Measurements from ENCODE around the gene MED9. TPM values are rescaled to one million over a fixed set of nuclear protein-coding genes. Genes with fewer than 3 reads are reported as not detected.
A peak's percentile ranks its signal among the peaks of the same experiment; 100 is the strongest.

Gene MED9
- total RNA-seq, 1 experiment from 2014 or later, result 16.4 TPM

DNA sequence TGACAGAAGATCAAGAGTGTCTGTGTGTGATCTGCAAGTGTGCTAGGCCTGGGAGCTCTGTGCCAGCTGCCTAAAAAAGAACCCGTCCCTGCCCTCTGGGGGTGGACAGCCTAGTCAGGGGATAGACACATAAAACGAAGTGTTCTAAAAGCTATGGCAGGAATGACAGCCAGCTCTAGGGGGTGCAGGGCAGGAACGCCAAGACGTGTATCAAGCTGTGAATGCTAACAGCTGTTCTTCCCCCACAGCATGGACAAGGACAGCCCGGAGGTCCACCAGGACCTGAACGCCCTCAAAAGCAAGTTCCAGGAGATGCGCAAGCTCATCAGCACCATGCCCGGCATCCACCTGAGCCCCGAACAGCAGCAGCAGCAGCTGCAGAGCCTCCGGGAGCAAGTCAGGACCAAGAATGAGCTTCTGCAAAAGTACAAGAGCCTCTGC lies 14.3 kb downstream of the MED9 start:
- DNase-seq (ENCODE audit: low read depth), result no peak

DNA sequence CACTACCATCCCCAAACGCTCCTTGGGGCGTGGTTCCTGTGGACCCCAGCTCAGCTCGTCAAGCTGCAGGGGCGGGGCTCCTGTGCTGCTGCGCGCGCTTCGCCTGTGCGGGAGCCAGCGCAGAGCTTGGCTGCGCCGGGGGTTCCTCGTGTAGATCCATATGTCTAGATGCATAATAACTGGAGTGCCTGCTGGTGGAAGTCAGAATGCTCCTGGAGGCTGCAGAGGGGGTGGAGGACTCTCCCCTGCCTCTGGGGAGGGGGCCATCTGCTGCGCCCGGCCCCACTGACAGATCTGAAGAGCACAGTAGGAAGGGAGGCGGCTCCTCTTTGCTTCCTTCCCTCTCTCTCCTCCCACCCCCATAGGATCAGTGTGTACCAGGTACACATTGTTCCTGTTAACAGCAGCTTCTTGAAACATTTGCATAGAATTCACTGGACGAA lies 14.8 kb downstream of the MED9 start:
- DNase-seq (ENCODE audit: low read depth), result no peak

DNA sequence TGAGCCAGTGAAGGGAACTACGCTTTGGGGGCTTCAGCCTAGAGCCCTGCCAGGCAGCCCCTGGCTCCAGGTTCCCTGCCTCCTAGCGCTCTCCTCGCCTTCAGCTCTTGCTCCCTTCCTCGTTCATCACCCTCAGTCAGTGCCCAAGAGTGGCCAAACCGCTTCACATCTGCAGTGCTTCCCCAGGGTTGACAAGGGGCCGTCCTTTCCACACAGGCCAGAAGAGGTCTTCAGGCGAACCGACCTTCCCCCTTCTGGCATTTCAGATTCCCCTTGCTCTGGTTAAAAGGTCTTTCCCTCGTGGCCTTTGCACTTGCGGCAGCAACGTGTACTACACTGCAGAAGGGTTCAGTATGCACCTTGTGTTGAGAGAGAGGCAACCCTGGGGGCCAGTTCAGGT lies 15.3 kb downstream of the MED9 start:
- DNase-seq (ENCODE audit: low read depth), result no peak

DNA sequence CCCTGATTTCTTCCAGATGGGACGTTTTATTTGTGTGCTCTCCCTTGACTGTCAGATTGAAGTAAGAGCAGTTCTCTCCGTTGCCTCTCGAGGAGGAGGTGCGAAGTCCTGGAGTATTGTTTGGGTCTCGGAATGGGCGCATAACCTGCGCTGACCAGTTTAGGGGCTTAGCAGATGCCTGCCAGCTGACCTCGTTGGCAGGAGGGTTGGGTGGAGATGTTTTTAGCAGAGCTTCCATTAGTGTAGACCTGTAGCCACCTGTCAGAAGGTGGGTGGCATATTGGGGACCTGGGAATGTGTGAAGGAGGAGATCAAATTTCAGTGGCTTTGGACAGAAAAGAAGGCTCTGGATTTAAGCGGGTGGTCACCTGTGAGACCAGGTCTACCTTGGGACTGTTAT lies 15.8 kb downstream of the MED9 start:
- no peak for DNase-seq (ENCODE audit: low read depth)

DNA sequence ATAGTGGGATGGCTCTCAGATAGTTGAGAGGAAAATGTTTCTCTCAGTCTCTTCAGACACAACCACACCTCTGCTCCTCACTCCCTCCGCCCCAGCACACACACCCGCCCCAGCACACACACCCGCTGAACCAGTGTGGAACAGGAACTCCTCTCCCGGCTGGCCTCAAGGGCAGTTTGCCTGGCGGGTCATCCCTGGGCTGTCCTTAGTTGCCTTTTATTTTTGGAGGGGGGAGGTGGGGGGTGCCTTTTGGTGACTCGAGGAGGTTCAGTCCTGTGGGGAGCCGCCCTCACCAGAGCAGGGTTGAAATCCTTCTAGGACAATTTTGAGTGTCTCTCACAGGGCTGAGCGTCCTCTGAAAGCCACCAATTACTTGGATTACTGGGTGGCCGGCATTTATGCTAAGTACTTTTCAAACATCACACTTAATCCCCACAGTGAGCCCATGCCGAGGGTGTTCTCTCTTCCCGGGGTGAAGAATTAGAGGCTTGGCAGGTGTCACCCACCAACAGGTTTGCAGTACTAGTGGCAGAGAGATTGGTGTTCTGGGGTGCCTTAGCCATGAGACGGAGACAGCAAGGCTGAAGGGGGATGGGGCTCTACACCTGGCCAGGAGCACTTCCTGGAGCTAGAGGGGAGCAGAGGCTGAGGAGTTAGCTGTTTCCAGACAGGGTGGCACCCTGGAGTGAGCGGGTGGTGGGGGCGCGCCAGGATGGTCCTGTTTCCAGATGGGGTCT lies 16.6 kb downstream of the MED9 start:
- DNase-seq (ENCODE audit: low read depth), result no peak

DNA sequence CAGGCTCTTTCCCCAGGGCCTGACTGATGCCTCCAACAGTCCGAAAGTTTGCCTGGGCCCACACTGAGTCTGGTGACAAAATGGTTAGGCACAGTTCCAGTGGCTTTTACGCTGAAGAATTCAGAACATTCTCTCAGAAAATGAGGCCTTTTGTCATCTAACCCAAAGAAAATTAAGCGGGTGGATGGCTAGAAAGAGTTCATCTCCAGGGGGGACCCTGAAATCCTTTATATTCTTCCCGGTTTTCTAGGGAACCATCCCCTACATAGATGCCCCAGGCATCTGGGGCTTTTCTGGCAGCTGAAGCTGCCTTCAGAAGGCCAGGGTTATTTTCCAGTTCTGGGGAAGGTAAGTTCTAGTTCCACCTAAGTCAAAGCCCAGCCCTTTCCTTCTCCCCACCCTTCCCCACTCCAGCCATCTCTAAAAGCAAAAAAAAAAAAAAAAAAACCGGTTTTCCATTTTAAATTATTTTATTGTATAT lies 17.2 kb downstream of the MED9 start:
- DNase-seq (ENCODE audit: low read depth), result no peak

DNA sequence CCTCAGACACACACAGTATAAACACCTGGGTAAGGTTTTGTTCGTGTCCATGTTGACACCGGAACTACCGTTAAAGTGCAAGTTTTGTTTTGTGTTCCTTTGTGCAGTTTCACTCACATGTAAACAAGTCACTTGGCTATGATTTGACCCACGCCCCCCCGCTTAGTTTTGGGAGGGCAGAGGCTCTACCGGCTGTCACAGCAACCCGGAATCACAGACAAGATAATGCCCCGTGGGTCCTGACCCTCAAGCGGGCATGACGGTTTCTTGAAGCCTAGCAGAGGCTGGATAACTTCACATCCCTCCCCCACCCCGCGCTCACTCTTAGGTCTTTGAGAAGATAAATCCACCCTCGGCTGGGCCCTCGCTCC lies 17.7 kb downstream of the MED9 start:
- no peak for DNase-seq (ENCODE audit: low read depth)

DNA sequence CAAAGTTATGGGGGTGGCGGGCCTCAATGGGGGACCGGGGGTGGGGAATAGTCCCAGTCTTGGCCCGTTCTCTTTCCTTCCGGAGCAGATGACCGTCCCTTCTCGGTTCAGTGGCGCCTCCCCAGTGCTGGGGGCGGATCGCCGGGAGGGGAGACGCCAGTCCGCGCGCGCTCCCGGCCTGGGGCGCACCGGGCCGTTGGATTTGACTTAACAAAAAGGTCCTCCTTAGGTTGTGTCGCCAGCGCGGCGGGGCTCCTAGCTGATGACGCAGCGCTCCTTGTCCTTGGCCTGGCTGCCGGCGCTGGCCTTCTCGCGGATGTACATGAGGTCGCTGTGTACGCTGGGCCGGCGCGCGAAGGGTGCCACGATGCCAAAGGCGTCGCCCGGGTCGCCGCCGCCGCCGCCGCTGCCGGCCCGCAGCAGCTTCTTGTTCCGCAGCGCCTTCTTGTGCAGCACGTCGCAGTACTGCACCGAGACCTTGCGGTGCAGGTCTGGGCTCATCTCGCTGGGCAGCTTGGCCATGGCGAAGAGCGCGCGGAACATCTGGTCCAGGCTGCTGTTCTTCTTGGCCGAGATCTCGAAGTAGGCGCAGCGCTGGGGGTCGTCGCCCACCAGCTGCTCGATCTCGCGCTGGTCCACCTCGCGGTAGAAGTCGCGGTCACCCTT lies 18.2 kb downstream of the MED9 start:
- DNase-seq (ENCODE audit: low read depth), result no peak

DNA sequence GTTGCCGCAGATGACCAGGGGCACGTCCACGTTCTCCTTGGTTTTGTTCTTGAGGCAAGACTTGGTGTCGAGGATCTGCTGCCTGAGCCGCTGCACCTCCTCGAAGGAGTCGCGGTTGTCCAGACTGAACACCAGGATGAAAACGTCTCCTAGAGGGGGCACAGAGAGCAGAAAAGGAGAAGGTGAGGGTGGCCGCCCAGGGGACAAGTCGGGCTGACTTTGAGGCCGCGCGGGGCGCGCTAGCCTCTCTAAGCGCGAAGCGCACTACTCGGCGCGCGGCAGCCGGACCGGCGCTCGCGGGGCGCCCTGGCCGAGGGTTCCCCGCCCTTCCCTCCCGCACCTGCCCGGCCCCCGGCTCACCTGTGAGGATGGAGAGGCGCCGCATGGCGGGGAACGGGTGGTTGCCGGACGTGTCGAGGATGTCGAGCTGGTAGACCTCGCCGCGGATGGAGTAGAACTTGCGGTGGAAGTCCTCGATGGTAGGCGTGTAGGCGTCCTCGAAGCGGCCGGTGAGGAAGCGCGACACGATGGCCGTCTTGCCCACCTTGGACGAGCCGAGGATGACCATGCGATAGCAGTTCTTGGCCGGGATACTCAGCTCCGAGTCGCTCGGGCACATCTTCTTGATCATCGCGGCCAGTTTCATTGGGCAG lies 18.9 kb downstream of the MED9 start:
- DNase-seq (ENCODE audit: low read depth), result no peak

DNA sequence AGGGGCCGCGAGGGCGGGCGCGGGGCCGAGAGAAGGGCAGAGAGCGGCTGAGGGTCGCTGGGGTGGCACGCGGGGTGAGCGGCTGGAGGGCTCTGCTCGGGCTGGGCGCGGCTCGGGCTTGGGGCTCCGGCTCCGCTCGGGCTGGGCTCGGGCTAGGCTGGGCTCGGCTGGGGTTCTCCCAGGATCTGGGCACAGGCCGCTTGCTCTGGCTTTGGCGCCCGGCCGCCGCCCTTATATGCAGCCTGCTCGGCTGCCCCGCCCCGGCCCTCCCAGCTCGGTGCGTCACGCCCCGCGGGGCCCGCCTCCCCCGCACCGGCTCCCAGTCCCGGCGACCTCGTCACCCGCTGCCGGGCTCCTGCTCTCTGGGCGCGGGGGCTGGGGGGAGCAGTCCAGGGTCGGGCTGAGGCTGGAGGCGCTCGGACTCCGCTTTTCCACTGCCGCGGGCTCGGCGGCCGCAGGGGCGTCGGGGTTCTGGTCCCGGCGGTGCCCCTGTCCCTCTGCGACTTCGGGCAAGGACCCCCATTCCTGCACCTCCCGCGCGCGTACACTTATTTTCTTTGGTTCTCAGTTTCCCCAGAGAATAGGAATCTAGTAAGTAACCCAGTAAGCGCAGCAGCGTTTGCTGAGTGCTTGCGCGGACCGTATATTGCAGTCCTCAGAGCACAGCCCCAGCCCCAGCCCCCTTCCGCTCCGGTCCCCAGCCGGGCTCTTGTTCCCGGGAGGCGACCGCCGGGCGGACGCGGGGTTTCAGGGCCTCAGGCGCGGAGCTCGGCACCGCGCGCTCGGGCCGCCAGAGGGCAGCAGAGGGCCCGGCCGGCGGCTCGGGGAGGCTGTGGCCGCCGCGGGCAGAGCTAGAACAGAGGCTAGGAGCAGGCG lies 19.6 kb downstream of the MED9 start, which contains the start of gene RASD1:
RASD1 (minus strand) TSS at position 207 of the 876 bp plus-strand sequence. CDS start 214 bp downstream, outside the sequence.
- peak; percentile 72 for DNase-seq (ENCODE audit: low read depth)

DNA sequence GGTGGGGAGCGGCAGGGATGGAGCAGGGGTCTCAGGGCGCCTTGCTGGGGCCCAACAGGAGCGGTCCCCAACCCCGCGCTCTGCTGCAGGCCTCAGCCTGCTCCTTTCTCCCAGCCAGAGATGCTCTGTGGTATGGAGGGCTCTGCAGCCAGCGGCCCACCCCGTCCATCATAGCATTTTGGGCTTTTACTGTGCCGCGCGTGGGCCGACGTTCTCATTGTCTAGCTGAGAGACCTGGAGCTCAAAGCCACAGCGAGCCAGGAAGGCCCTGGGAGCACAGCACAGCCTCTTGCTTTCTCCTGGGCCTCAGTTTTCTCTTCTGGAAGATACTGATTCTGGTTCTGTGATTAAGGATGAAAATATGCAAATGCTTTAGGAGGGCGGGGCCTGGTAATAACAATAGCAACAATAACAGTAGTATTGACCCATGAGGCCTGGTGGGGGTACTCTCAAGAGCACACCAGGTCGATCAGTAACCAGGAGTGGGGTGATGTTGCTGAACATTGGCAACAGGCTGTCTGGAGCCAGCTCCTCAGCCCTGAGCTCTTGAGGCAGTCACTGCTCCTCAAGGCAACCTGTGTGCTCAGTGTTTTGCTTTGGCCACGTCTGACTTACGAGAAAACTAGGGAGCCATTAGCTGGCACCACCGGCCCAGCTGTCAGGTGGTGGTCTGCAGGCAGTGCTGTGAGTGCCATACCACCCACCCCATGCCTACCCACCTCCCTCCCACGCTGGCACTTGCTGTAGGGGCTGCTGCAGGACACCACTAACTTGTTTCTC lies 20.5 kb downstream of the MED9 start:
- DNase-seq (ENCODE audit: low read depth), result no peak

DNA sequence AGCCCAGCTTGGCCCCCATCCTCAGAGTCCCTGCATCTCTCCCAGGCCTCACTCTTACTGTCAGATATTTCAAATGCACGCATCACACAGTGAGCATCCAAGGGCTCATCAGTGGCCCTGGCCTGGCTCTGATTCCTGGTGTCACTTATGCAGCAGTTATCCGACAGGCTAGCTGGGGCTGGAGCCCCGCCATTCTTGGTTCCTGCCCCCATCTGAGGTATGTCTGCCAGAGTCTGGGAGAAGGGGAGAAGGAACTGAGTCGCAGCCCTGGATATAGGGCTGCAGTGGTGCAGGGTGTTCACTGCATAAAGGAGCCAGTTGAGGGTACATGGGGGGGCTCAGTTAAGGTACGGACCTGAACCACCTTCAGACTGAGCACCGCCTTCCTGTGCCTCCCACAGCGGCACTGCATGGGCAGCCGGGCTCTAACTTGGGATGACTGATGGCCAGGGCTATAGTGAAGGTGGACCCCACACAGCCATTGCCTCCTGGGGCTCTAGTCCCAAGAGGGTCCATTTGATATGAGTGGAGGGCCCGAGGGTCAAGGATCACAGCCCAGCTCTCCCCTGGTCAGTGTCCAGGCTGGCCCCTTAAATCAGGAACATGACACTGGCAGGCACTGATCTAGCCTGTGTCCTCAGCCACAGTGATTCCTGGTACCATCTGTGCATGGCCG lies 21.2 kb downstream of the MED9 start:
- DNase-seq (ENCODE audit: low read depth), result no peak

DNA sequence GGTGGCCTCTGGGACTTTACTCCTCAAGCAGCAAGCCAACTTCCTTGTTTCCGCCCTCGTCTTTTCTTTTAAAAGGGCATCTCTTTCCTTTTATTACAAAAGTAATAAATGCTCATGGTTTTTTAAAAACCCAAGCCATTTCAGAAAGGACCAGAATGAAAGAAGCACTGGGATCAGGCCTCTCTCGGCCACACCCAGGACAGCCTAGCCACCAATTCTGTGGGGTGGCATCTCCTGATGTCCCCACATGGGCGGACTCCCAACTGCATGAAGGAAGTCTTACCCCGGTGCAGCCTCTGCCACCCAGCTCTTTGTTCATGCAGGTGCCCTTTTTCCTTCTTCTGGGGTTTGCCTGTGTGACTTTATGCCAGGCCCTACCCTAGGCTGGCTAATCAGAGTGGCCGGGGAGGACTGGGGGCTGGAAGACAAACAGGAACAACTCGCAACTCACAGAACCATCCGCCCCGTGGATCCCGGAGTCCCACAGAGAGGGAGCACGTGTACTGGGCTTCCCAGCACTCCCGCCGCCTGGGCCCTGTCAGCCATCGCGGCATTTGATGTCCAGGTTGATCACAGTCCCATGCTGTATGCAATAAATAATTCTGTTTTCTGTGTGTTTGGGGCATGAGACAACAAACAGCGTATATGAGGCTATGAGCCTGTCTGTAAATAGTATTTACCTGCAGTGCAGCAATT lies 22.0 kb downstream of the MED9 start:
- DNase-seq (ENCODE audit: low read depth), result no peak

DNA sequence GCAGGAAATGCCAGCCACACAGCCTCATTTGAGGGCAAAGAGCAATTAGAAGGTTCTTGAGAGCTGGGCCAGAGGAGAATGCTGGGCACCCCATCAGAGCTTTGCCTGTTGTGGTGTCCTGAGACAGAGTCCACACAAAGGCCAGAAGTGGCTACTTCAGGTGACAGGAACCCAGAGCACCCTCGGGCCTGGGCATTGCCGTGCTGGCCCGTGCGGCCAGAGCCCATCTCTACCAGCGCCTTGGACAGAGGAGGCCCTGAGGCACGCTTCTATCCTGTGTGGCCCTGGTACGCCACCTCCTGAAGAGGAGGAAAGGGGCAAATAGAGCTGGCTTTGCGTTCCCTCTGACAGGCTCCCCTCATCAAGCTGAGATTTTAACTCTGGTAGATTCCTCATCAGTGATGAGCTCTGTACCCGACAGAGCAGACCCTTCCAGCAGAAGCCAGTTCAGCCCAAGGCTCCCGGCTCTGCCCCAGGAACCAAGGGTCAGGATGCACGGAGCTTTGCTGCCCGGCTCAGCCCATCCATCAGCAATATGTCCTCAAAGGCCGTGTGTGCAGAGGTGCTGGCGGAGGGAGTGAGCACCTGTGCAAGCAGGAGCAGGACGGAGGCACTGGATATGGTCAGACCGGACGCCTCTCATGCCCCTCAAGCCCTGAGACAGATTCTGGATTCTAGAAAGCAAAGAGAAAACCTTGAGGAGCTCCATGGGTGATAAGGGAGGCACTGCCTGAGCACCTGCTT lies 22.8 kb downstream of the MED9 start:
- no peak for DNase-seq (ENCODE audit: low read depth)

DNA sequence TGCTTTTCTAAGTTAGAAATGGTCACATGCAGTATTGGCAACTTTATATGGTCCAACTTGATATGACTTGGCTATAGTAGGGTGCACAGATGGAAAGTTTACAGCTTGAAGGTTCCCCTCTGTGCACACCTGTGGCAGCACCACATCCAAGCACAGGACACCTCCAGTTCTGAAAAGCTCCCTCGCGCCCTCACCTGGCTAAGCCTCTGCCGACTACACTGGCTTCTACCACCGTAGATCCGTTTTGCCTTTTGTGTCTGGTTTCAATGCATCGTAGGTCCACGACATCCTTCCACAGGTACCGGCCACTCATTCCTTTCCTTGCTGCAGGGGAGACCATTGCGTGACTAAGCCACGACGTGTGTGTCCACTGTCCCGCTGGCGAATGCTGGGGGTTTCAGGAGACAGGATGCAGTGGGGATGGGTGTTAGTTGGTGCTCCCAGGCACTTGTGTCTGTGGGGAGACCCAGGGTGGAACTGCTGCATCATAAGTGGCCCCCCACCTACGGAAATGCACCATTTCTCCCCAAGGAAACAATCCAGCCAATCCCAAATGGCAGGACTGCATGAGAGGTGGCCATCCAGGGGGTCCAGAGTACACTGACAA lies 24.3 kb downstream of the MED9 start:
- DNase-seq (ENCODE audit: low read depth), result no peak

DNA sequence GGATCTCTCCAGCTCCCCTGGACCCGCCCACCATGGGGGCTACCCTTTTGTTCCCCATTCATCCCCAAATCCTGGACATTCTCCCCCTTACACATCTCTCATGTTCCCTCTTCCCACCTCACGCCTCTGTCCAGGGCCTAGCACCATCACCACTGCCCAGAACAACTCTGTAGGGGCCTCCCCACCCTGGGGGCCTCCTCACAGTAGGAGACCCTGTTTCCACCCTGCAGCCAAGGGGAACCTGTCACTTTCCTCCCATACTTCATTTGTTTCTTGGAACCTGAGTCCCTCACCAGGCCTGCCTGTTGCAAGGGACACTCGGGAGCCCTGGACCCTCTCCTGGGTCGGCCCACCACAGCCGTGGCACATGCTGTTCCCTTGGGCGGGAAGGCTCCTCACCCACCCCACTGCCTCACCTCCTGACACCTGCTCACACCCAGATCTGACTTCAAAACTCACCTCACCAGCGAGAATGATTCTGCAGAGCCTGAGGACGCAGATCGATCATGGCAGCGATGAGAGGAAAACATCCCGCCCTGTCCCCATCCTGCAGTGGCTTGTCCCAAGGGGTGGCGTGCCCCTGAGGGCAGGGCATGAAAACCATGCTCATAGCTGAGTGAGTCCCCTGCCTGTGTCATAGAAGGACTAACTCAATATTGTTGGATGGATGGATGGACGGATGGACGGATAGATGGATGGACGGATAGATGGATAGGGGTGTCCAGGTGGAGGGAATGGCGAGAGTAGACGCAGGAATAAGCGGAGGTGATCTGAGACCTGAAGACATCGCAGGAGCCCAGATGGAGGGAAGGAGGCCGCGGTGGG lies 26.2 kb downstream of the MED9 start:
- no peak for DNase-seq (ENCODE audit: low read depth)

DNA sequence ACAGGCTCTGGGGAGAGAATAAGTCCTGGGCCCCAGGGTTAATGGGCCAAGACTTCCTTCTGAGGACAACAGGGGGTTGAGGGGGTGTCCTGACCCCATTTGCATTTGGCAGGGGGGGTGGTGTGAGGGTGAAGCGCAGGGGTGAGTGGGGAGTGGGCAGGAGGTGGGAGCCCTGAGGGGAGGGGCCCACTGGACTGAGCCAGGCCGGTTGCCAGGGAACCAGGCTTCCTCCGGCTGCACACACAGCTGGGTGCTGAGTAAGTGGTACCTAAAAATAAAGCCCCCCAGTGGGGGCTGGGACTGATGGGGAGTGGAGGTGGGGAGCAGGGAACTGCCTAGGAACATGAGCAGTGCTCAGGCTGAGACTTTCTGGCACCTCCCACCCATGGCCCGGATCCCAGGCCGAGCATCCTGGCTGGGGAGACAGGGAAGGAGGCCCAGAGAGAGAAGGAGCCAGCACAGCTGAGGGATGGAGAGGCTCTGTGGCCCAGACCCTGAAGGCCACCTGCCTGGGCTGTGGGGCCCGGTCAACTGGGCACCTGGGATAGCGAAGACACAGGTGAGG lies 26.8 kb downstream of the MED9 start:
- DNase-seq (ENCODE audit: low read depth), result no peak
